HepG2 (cell line): ENCODE results near the gene VGLL4. TPM values are rescaled to one million over a fixed set of nuclear protein-coding genes. Genes with fewer than 3 reads are reported as not detected.

Source experiments
- ATAC-seq: fragments of 200-7000 bp; cut with Tn5 transposase; 3 replicates; pipeline ENCODE4 v1.9.1; 2020; ENCODE audit warnings: mild to moderate bottlenecking, moderate library complexity
- BruUV-seq: library from RNA; stranded (reverse); fragments of 400-500 nt; replicated peaks from 2 replicates; lab custom pipeline; 2021; lab: Mats Ljungman, UMichigan
- CTCF ChIA-PET: fragments of 300-600 bp; formaldehyde crosslinking; extraction: SDS; loops from one replicate; lab custom pipeline; 2021; ENCODE audit warnings: low total read pairs, inconsistent platforms, low intra/inter-chr PET ratio; lab: Yijun Ruan, JAX
- POLR2A ChIA-PET: fragments of 350-600 bp; sonication (Branson Sonifier 250); formaldehyde crosslinking; loops from one replicate; lab custom pipeline; 2020; ENCODE audit warnings: antibody characterized with exemption, inconsistent platforms; lab: Yijun Ruan, JAX
- DNase-seq: peaks from one replicate; pipeline ENCODE4 v3.0.0-alpha.2; 2015; ENCODE audit warnings: low spot score
- FAIRE-seq: peaks from 3 replicates; lab custom pipeline; 2011; peaks lifted over from hg19 to GRCh38; lab: Jason Lieb, UNC
- H2AFZ ChIP-seq: one replicate; pipeline ENCODE4 v1.6.1; 2011; ENCODE audit warnings: low read length, inconsistent platforms
- H3K27ac ChIP-seq: fragments of 300-600 bp; 3 replicates; pipeline ENCODE4 v1.8.0; 2011; ENCODE audit warnings: mixed run types, mild to moderate bottlenecking, mixed read lengths, low read length, inconsistent platforms; ENCODE audit not compliant: insufficient read depth; ENCODE audit errors: extremely low read length
- H3K27me3 ChIP-seq, 2 experiments: fragments of 200-600 bp in 1 of 2; 2 replicates in 1 of 2; 3 replicates in 1 of 2; pipeline versions ENCODE4 v1.6.0 to v1.8.0; 2011; ENCODE audit warnings: low read length in 2 of 2, mild to moderate bottlenecking in 2 of 2, moderate library complexity in 2 of 2, inconsistent platforms in 1 of 2; ENCODE audit not compliant: insufficient read depth in 2 of 2, control insufficient read depth in 1 of 2
- H3K36me3 ChIP-seq, 2 experiments: fragments of 200-600 bp in 1 of 2; replicated peaks in 1 of 2; 2 replicates in 1 of 2; 3 replicates in 1 of 2; pipeline versions ENCODE4 v1.5.1 to v1.8.0; 2011; ENCODE audit warnings: low read length in 2 of 2, inconsistent platforms in 1 of 2; ENCODE audit not compliant: insufficient read depth in 2 of 2, control insufficient read depth in 1 of 2
- H3K4me1 ChIP-seq: 2 replicates; pipeline ENCODE4 v1.5.1; 2012; ENCODE audit warnings: low read length, inconsistent platforms; ENCODE audit not compliant: insufficient read depth
- H3K4me2 ChIP-seq: 2 replicates; pipeline ENCODE4 v1.6.0; 2011; ENCODE audit warnings: low read depth, low read length, inconsistent platforms
- H3K4me3 ChIP-seq, 3 experiments: fragments of 200-600 bp in 1 of 3; sonication (generic), shearing (Covaris generic) in 1 of 3; replicated peaks in 1 of 3; 2 replicates each; pipeline ENCODE4 v1.5.1; 2011 to 2016; ENCODE audit warnings: low read length in 3 of 3, inconsistent platforms in 2 of 3, low read depth in 2 of 3, mild to moderate bottlenecking in 2 of 3, control low read depth in 1 of 3, mixed read lengths in 1 of 3; ENCODE audit not compliant: insufficient read depth in 1 of 3
- H3K79me2 ChIP-seq: one replicate; pipeline ENCODE4 v1.6.1; 2011; ENCODE audit warnings: low read length, inconsistent platforms; ENCODE audit not compliant: insufficient read depth
- H3K9ac ChIP-seq: 2 replicates; pipeline ENCODE4 v1.6.0; 2011; ENCODE audit warnings: mild to moderate bottlenecking, low read depth, low read length, inconsistent platforms; ENCODE audit not compliant: insufficient read depth
- H3K9me3 ChIP-seq: 2 replicates; pipeline ENCODE4 v1.5.1; 2012; ENCODE audit warnings: mild to moderate bottlenecking, low read length
- H4K20me1 ChIP-seq: 2 replicates; pipeline ENCODE4 v1.6.0; 2011; ENCODE audit warnings: inconsistent platforms, mild to moderate bottlenecking, low read length, moderate library complexity; ENCODE audit not compliant: insufficient read depth
- ADNP ChIP-seq: sonication (generic); formaldehyde crosslinking; IDR thresholded peaks from 2 replicates; pipeline ENCODE4 v1.4.0; 2020; ENCODE audit warnings: missing genetic modification reagents
- DDIT3 ChIP-seq: sonication (generic); formaldehyde crosslinking; IDR thresholded peaks from 2 replicates; pipeline ENCODE4 v1.4.0; 2020; ENCODE audit warnings: mild to moderate bottlenecking, missing genetic modification reagents
- FOXA3 ChIP-seq: IDR thresholded peaks from 2 replicates; pipeline ENCODE4 v1.6.1; 2016; ENCODE audit warnings: missing genetic modification reagents, missing compliant biosample characterization
- KAT7 ChIP-seq: IDR thresholded peaks from 2 replicates; pipeline ENCODE4 v1.6.1; 2018; ENCODE audit warnings: borderline replicate concordance, missing compliant biosample characterization
- MAZ ChIP-seq, 2 experiments: sonication (generic) in 1 of 2; formaldehyde crosslinking in 1 of 2; IDR thresholded peaks; 2 replicates each; pipeline versions ENCODE4 v1.5.0 to v1.6.1; 2012 to 2020; ENCODE audit warnings: low read depth in 2 of 2, mild to moderate bottlenecking in 2 of 2, borderline replicate concordance in 1 of 2, improper control_type of control experiment in 1 of 2, low read length in 1 of 2, missing genetic modification reagents in 1 of 2, moderate library complexity in 1 of 2
- PAX8 ChIP-seq: sonication (generic); formaldehyde crosslinking; IDR thresholded peaks from 2 replicates; pipeline ENCODE4 v1.8.0; 2022; ENCODE audit warnings: mild to moderate bottlenecking, missing genetic modification reagents, borderline replicate concordance
- SIN3A ChIP-seq: IDR thresholded peaks from 2 replicates; pipeline ENCODE4 v1.6.1; 2011; ENCODE audit warnings: low read depth, mild to moderate bottlenecking, control low read depth, low read length, borderline replicate concordance
- SSRP1 ChIP-seq: IDR thresholded peaks from 2 replicates; pipeline ENCODE4 v1.6.1; 2016; ENCODE audit warnings: control low read depth
- ZFP82 ChIP-seq: sonication (generic); formaldehyde crosslinking; IDR thresholded peaks from 2 replicates; pipeline ENCODE4 v1.5.1; 2020; ENCODE audit warnings: mild to moderate bottlenecking, missing genetic modification reagents, borderline replicate concordance
- ZNF160 ChIP-seq: sonication (generic); formaldehyde crosslinking; IDR thresholded peaks from 2 replicates; pipeline ENCODE4 v1.8.0; 2022; ENCODE audit warnings: mild to moderate bottlenecking, inconsistent platforms, missing genetic modification reagents
- WGBS: methylation state at CpG from one replicate; pipeline ENCODE4 v1.1.6; 2017; ENCODE audit warnings: low lambda C conversion rate; 5-methylcytosine and 5-hydroxymethylcytosine counted together
- in situ Hi-C: cut with HindIII; loops from 2 replicates; pipeline ENCODE4 v1.10.0; 2017; ENCODE audit warnings: low pct_unique_long_range_greater_than_20kb; ENCODE audit not compliant: extremely low pct_ligation_motif_present
- intact Hi-C: fragments of 100-400 bp; cut with micrococcal nuclease; formaldehyde crosslinking; loops from one replicate; pipeline ENCODE4 v1.10.0; 2022; ENCODE audit not compliant: unreplicated experiment
- polyA plus RNA-seq, 8 experiments: library from polyadenylated mRNA; depleted of rRNA in 3 of 8; stranded (reverse) in 7 of 8; unstranded in 1 of 8; fragments of >200 nt; fragmentation: Illumina TruSeq in 4 of 8; extraction: Trizol in 4 of 8; gene quantifications; 2 replicates each; pipeline versions ENCODE4 v1.2.1 to v1.2.3, GENCODE V29; 2011 to 2016; ENCODE audit warnings: low read depth in 4 of 8, missing spikeins in 1 of 8, mixed read lengths in 1 of 8; ENCODE audit not compliant: insufficient read depth in 1 of 8
- total RNA-seq, 5 experiments: library from RNA; depleted of rRNA; stranded (reverse); fragments of >200 nt; fragmentation: Illumina TruSeq; extraction: Trizol; gene quantifications; 2 replicates each; pipeline ENCODE4 v1.2.3, GENCODE V29; 2016; ENCODE audit warnings: low read depth in 1 of 5
- TF ChIP-seq, protein P1 (sequence below): sonication (generic); formaldehyde crosslinking; IDR thresholded peaks from 2 replicates; pipeline ENCODE4 v1.5.1; 2020; ENCODE audit warnings: missing genetic modification reagents, mild to moderate bottlenecking, borderline replicate concordance
- TF ChIP-seq, protein P2 (sequence below): sonication (generic); formaldehyde crosslinking; IDR thresholded peaks from 2 replicates; pipeline ENCODE4 v1.5.0; 2020; ENCODE audit warnings: missing genetic modification reagents
- TF ChIP-seq, protein P3 (sequence below): sonication (generic); formaldehyde crosslinking; IDR thresholded peaks from 2 replicates; pipeline ENCODE4 v1.4.0; 2020; ENCODE audit warnings: missing genetic modification reagents

Gene VGLL4
- total and polyA plus RNA-seq, 2 of the 13 experiments (the other 11 are each of a cell fraction or from before 2014, with no cell fraction given): 23.2 to 39.0 TPM

DNA sequence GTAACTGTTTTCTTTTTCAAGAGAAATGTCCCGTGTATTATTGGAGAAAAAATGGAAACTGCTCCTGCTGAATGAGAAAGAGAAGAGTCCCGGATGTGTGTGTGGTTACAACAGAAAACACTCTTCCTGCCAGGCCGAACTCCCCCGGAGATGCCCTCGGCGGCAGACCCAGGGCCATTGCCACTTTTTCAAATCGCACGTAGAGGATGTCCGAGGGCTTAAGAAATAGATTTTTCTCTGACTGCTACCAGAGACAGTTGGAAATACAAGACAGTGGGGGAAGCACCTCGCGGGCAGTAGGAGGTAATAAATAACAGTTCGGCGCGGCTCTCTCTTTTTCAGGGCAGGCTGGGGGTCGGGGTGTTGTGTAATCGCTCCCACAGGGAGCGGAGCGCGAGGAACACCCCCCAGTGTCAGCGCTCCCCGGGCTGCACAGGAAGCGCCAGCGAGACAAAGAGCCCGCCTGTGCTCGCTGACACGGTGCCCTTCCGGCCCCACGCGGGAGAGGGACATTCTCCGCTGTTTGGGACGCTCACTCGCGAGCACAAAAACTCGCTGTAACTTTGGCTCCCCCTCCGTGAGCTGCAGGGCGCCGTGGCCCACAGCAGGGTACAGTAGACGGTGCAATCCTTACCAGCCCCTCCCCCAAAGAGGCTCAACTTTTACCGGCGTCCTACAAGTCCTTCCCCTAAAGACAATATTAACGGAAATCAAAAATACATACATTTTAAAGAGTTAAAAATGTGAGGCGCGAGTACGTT is 1.1 kb downstream of the VGLL4 start (continued):
- TF ChIP-seq MAZ (IDR thresholded peaks at IDR 0.05; ENCODE audit: borderline replicate concordance, low read depth, low read length) (no peak), MAZ (CRISPR knock-in tag; IDR thresholded peaks at IDR 0.05; ENCODE audit: low read depth) (0 out of 2 replicates have a peak, but pooled peaks have one; percentile 51)

- Histone ChIP-seq H3K27me3 (no peaks in the 10 kb centered on the region; a peak in 1 of 5 replicates), H2AFZ (no peak overlapping the region), H3K4me2 (peak overlapping the region; percentile 83), H3K4me3 (peak overlapping the region; percentile 85 to 89 (median 88)), H3K4me1 (peaks cover 45% of the 10 kb centered on the region), H3K79me2 (peaks cover 64% of the 10 kb centered on the region), H3K9ac (peak overlapping the region; percentile 87), H3K9me3 (no peaks in the 10 kb centered on the region), H4K20me1 (peaks cover 6% of the 10 kb centered on the region; the same call in 1 of the 2 replicates), H3K27ac (peak overlapping the region; percentile 90), H3K36me3 (peaks cover 0 to 5% of the 10 kb centered on the region in 2 experiments; a peak in 1 of 5 replicates)
- ChIA-PET CTCF (interaction anchor here (0.7 kb wide), 1 partner anchor 15 kb away, joined by 3 read pairs; no protein-coding TSS in a partner anchor), POLR2A (interaction anchor here (1.0 to 1.4 kb wide), 2 partner anchors 23 to 29 kb away, joined by 3 read pairs; no protein-coding TSS in a partner anchor)
- under 1% methylated on average over 13 of the region's 13 CpGs for whole genome bisulfite sequencing
- in situ Hi-C loops: loop anchor here (5.0 kb wide), 1 partner anchor 50 kb away; no protein-coding TSS in a partner anchor
- DNase-seq (no peak), FAIRE-seq (peak; percentile 59), ATAC-seq (no peak)
- intact Hi-C loops: loop anchor here (1.0 to 5.0 kb wide), 3 partner anchors 23 to 51 kb away; no protein-coding TSS in a partner anchor
- no TSS peak for BruUV-seq
- 0 out of 2 replicates have a peak, but pooled peaks have one; percentile 2 for TF ChIP-seq FOXA3 (CRISPR knock-in tag)
- 0 out of 2 replicates have a peak, but pooled peaks have one; percentile 27 for TF ChIP-seq ZFP82 (CRISPR knock-in tag)
- no peak for TF ChIP-seq KAT7 (CRISPR knock-in tag)
- TF ChIP-seq, protein P1, sequence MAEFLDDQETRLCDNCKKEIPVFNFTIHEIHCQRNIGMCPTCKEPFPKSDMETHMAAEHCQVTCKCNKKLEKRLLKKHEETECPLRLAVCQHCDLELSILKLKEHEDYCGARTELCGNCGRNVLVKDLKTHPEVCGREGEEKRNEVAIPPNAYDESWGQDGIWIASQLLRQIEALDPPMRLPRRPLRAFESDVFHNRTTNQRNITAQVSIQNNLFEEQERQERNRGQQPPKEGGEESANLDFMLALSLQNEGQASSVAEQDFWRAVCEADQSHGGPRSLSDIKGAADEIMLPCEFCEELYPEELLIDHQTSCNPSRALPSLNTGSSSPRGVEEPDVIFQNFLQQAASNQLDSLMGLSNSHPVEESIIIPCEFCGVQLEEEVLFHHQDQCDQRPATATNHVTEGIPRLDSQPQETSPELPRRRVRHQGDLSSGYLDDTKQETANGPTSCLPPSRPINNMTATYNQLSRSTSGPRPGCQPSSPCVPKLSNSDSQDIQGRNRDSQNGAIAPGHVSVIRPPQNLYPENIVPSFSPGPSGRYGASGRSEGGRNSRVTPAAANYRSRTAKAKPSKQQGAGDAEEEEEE (CRISPR knock-in tag): no peak
- TF ChIP-seq SSRP1 (CRISPR knock-in tag): no peak
- TF ChIP-seq PAX8 (CRISPR knock-in tag): no peak
- TF ChIP-seq, protein P2, sequence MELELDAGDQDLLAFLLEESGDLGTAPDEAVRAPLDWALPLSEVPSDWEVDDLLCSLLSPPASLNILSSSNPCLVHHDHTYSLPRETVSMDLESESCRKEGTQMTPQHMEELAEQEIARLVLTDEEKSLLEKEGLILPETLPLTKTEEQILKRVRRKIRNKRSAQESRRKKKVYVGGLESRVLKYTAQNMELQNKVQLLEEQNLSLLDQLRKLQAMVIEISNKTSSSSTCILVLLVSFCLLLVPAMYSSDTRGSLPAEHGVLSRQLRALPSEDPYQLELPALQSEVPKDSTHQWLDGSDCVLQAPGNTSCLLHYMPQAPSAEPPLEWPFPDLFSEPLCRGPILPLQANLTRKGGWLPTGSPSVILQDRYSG (CRISPR knock-in tag): no peak
- 0 out of 2 replicates have a peak, but pooled peaks have one; percentile 60 for TF ChIP-seq DDIT3
- TF ChIP-seq ADNP: no peak
- TF ChIP-seq, protein P3, sequence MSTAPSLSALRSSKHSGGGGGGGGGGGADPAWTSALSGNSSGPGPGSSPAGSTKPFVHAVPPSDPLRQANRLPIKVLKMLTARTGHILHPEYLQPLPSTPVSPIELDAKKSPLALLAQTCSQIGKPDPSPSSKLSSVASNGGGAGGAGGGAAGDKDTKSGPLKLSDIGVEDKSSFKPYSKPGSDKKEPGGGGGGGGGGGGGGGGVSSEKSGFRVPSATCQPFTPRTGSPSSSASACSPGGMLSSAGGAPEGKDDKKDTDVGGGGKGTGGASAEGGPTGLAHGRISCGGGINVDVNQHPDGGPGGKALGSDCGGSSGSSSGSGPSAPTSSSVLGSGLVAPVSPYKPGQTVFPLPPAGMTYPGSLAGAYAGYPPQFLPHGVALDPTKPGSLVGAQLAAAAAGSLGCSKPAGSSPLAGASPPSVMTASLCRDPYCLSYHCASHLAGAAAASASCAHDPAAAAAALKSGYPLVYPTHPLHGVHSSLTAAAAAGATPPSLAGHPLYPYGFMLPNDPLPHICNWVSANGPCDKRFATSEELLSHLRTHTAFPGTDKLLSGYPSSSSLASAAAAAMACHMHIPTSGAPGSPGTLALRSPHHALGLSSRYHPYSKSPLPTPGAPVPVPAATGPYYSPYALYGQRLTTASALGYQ (CRISPR knock-in tag): no peak
- TF ChIP-seq SIN3A: no peak
- no peak for TF ChIP-seq ZNF160
Measured at GRCh38 chr3:11641683-11642430, 1.9 kb downstream of the VGLL4 start.
